ENCODE data around the gene TMEM184A. TPM values are rescaled to one million over a fixed set of nuclear protein-coding genes. Genes with fewer than 3 reads are reported as not detected.

The TMEM184A gene
- polyA plus RNA-seq (2013, experiment 1 of 2; ENCODE audit: insufficient read length) = 2.0 TPM
- polyA plus RNA-seq (2013, experiment 2 of 2; ENCODE audit: insufficient read length) = 2.0 TPM

GRCh38 chr7:1555813-1556543 lies at the start of gene TMEM184A:
TSS of gene TMEM184A (minus strand) at chr7:1556205. CDS start at chr7:1555484, 721 bp downstream.
- DNase-seq = no peak

- DNase-seq = no peak
These were observed 48.4 kb upstream of the TMEM184A start for GRCh38 chr7:1604383-1604782.

- no peak for DNase-seq
These were observed 47.6 kb upstream of the TMEM184A start for GRCh38 chr7:1603346-1604225.

- no peak for DNase-seq
These were observed 46.4 kb upstream of the TMEM184A start for GRCh38 chr7:1602386-1602785.

- DNase-seq = no peak
These were observed 46.0 kb upstream of the TMEM184A start for GRCh38 chr7:1601956-1602355.

- no peak for DNase-seq
These were observed 43.8 kb upstream of the TMEM184A start for GRCh38 chr7:1599640-1600395.

GRCh38 chr7:1598961-1599639 lies 43.1 kb upstream of the TMEM184A start:
- DNase-seq = no peak

GRCh38 chr7:1598286-1598685 lies 42.3 kb upstream of the TMEM184A start:
- DNase-seq = no peak

GRCh38 chr7:1597791-1598190 lies 41.8 kb upstream of the TMEM184A start:
- DNase-seq = no peak

- no peak for DNase-seq
These were observed 41.2 kb upstream of the TMEM184A start for GRCh38 chr7:1597066-1597760.

- no peak for DNase-seq
These were observed 40.4 kb upstream of the TMEM184A start for GRCh38 chr7:1596181-1597043.

GRCh38 chr7:1595636-1596035 lies 39.6 kb upstream of the TMEM184A start:
- DNase-seq = no peak

- no peak for DNase-seq
These were observed 39.0 kb upstream of the TMEM184A start for GRCh38 chr7:1595027-1595426.

GRCh38 chr7:1593904-1594421 lies 38.0 kb upstream of the TMEM184A start:
- DNase-seq = no peak

- DNase-seq = no peak
These were observed 37.3 kb upstream of the TMEM184A start for GRCh38 chr7:1593091-1593866.

GRCh38 chr7:1592299-1592871 lies 36.4 kb upstream of the TMEM184A start:
- DNase-seq = no peak

- no peak for DNase-seq
These were observed 35.9 kb upstream of the TMEM184A start for GRCh38 chr7:1591876-1592275.

GRCh38 chr7:1591396-1591795 lies 35.4 kb upstream of the TMEM184A start:
- no peak for DNase-seq

GRCh38 chr7:1590887-1591286 lies 34.9 kb upstream of the TMEM184A start:
- DNase-seq = no peak
